ENCODE data around the gene UPK3A. TPM values are rescaled to one million over a fixed set of nuclear protein-coding genes. Genes with fewer than 3 reads are reported as not detected.

The UPK3A gene
- total RNA-seq, 2 experiments from 2014 or later: not detected

- Mint-ChIP-seq H3K27ac (no peak overlapping the region), H3K36me3 (ENCODE audit: low read depth) (peaks cover 25% of the 10 kb centered on the region)
These were observed 47.3 kb downstream of the UPK3A start for GRCh38 chr22:45332001-45332400.

GRCh38 chr22:45334068-45334467 lies 49.3 kb downstream of the UPK3A start:
- Mint-ChIP-seq H3K27me3 (ENCODE audit: low read depth) (no peaks in the 10 kb centered on the region), H3K27ac (no peak overlapping the region), H3K9me3 (no peaks in the 10 kb centered on the region), H3K36me3 (ENCODE audit: low read depth) (peaks cover 25% of the 10 kb centered on the region), H3K4me1 (ENCODE audit: low read depth) (peaks cover 14% of the 10 kb centered on the region), H3K4me3 (no peak overlapping the region)
- DNase-seq: no peak
- CTCF ChIA-PET: interaction anchor here (0.9 to 1.0 kb wide), 2 partner anchors 10 to 99 kb away, joined by 3 read pairs; no protein-coding TSS in a partner anchor
- intact Hi-C loops (cut with micrococcal nuclease): no loop called here

More at GRCh38 chr22:45332001-45332400, 47.3 kb downstream of the UPK3A start:
- Mint-ChIP-seq H3K27me3 (ENCODE audit: low read depth) (no peaks in the 10 kb centered on the region), H3K4me1 (ENCODE audit: low read depth) (peaks cover 16% of the 10 kb centered on the region), H3K4me3 (no peak overlapping the region), H3K9me3 (no peaks in the 10 kb centered on the region)
- no peak for DNase-seq
- CTCF ChIA-PET: no interaction called here
- intact Hi-C loops (cut with micrococcal nuclease): no loop called here

- CTCF ChIA-PET: interaction anchor here (1.0 kb wide), 1 partner anchor 11 kb away, joined by 3 read pairs; no protein-coding TSS in a partner anchor
- Mint-ChIP-seq H3K27me3 (ENCODE audit: low read depth) (no peaks in the 10 kb centered on the region), H3K36me3 (ENCODE audit: low read depth) (peaks cover 24% of the 10 kb centered on the region), H3K4me3 (no peak overlapping the region), H3K27ac (no peak overlapping the region), H3K4me1 (ENCODE audit: low read depth) (peaks cover 12% of the 10 kb centered on the region), H3K9me3 (no peaks in the 10 kb centered on the region)
- DNase-seq: no peak
- intact Hi-C loops (cut with micrococcal nuclease): no loop called here
These were observed 49.8 kb downstream of the UPK3A start for GRCh38 chr22:45334528-45334927.

GRCh38 chr22:45335021-45335818 lies 50.5 kb downstream of the UPK3A start:
- Mint-ChIP-seq H3K9me3 (no peaks in the 10 kb centered on the region), H3K4me1 (ENCODE audit: low read depth) (peaks cover 13% of the 10 kb centered on the region), H3K4me3 (no peak overlapping the region), H3K27me3 (ENCODE audit: low read depth) (no peaks in the 10 kb centered on the region), H3K27ac (no peak overlapping the region), H3K36me3 (ENCODE audit: low read depth) (peaks cover 31% of the 10 kb centered on the region)
- no peak for DNase-seq
- intact Hi-C loops (cut with micrococcal nuclease): no loop called here
- CTCF ChIA-PET: interaction anchor here (1.0 kb wide), 1 partner anchor 12 kb away, joined by 3 read pairs; no protein-coding TSS in a partner anchor

- no peaks in the 10 kb centered on the region for H3K9me3 Mint-ChIP-seq
- CTCF ChIA-PET: no interaction called here
- peaks cover 21% of the 10 kb centered on the region for H3K4me1 Mint-ChIP-seq (ENCODE audit: low read depth)
- no peaks in the 10 kb centered on the region for H3K27me3 Mint-ChIP-seq (ENCODE audit: low read depth)
- no peak overlapping the region for H3K4me3 Mint-ChIP-seq
- no peak for DNase-seq
- H3K36me3 Mint-ChIP-seq (ENCODE audit: low read depth): peaks cover 34% of the 10 kb centered on the region
- intact Hi-C loops (cut with micrococcal nuclease): no loop called here
- H3K27ac Mint-ChIP-seq: no peak overlapping the region
These were observed 51.2 kb downstream of the UPK3A start for GRCh38 chr22:45335854-45336522.

- intact Hi-C loops (cut with micrococcal nuclease): no loop called here
- H3K4me3 Mint-ChIP-seq: no peak overlapping the region
- DNase-seq: no peak
- no peaks in the 10 kb centered on the region for H3K27me3 Mint-ChIP-seq (ENCODE audit: low read depth)
- no peaks in the 10 kb centered on the region for H3K9me3 Mint-ChIP-seq
- peaks cover 29% of the 10 kb centered on the region for H3K4me1 Mint-ChIP-seq (ENCODE audit: low read depth)
- H3K36me3 Mint-ChIP-seq (ENCODE audit: low read depth): peaks cover 40% of the 10 kb centered on the region
- CTCF ChIA-PET: no interaction called here
- peak overlapping the region; percentile 6 for H3K27ac Mint-ChIP-seq
These were observed 52.3 kb downstream of the UPK3A start for GRCh38 chr22:45336971-45337431.

- Mint-ChIP-seq H3K36me3 (ENCODE audit: low read depth) (peaks cover 40% of the 10 kb centered on the region), H3K27me3 (ENCODE audit: low read depth) (no peaks in the 10 kb centered on the region), H3K4me3 (no peak overlapping the region), H3K9me3 (no peaks in the 10 kb centered on the region), H3K4me1 (ENCODE audit: low read depth) (peaks cover 29% of the 10 kb centered on the region), H3K27ac (peak overlapping the region; percentile 6)
- no peak for DNase-seq
- CTCF ChIA-PET: no interaction called here
- intact Hi-C loops (cut with micrococcal nuclease): no loop called here
These were observed 52.8 kb downstream of the UPK3A start for GRCh38 chr22:45337536-45337935.

GRCh38 chr22:45338795-45339194 lies 54.0 kb downstream of the UPK3A start:
- no peak overlapping the region for H3K27ac Mint-ChIP-seq
- H3K4me3 Mint-ChIP-seq: no peak overlapping the region
- no peaks in the 10 kb centered on the region for H3K9me3 Mint-ChIP-seq
- peaks cover 43% of the 10 kb centered on the region for H3K36me3 Mint-ChIP-seq (ENCODE audit: low read depth)
- intact Hi-C loops (cut with micrococcal nuclease): no loop called here
- DNase-seq: no peak
- H3K4me1 Mint-ChIP-seq (ENCODE audit: low read depth): peaks cover 31% of the 10 kb centered on the region
- H3K27me3 Mint-ChIP-seq (ENCODE audit: low read depth): no peaks in the 10 kb centered on the region
- CTCF ChIA-PET: no interaction called here

- peaks cover 34% of the 10 kb centered on the region for H3K4me1 Mint-ChIP-seq (ENCODE audit: low read depth)
- peaks cover 35% of the 10 kb centered on the region for H3K36me3 Mint-ChIP-seq (ENCODE audit: low read depth)
- H3K9me3 Mint-ChIP-seq: no peaks in the 10 kb centered on the region
- CTCF ChIA-PET: interaction anchor here (0.6 kb wide), 1 partner anchor 232 kb away, joined by 3 read pairs; no protein-coding TSS in a partner anchor
- intact Hi-C loops (cut with micrococcal nuclease): no loop called here
- DNase-seq: no peak
- H3K27ac Mint-ChIP-seq: no peak overlapping the region
- no peak overlapping the region for H3K4me3 Mint-ChIP-seq
- H3K27me3 Mint-ChIP-seq (ENCODE audit: low read depth): no peaks in the 10 kb centered on the region
These were observed 55.6 kb downstream of the UPK3A start for GRCh38 chr22:45340323-45340722.

GRCh38 chr22:45341498-45341897 lies 56.7 kb downstream of the UPK3A start:
- H3K27me3 Mint-ChIP-seq (ENCODE audit: low read depth): no peaks in the 10 kb centered on the region
- peaks cover 31% of the 10 kb centered on the region for H3K36me3 Mint-ChIP-seq (ENCODE audit: low read depth)
- peak overlapping the region; percentile 69 for H3K27ac Mint-ChIP-seq
- no peaks in the 10 kb centered on the region for H3K9me3 Mint-ChIP-seq
- peak; percentile 79 for DNase-seq
- CTCF ChIA-PET: interaction anchor here (0.6 to 0.7 kb wide), 2 partner anchors 22 to 39 kb away, joined by 4 read pairs; no protein-coding TSS in a partner anchor
- H3K4me3 Mint-ChIP-seq: no peak overlapping the region
- intact Hi-C loops (cut with micrococcal nuclease): loop anchor here (1.0 kb wide), 1 partner anchor 23 kb away; no protein-coding TSS in a partner anchor
- H3K4me1 Mint-ChIP-seq (ENCODE audit: low read depth): peaks cover 28% of the 10 kb centered on the region

GRCh38 chr22:45343143-45343542 lies 58.4 kb downstream of the UPK3A start:
- Mint-ChIP-seq H3K27ac (no peak overlapping the region), H3K4me3 (no peak overlapping the region), H3K4me1 (ENCODE audit: low read depth) (peaks cover 22% of the 10 kb centered on the region), H3K27me3 (ENCODE audit: low read depth) (no peaks in the 10 kb centered on the region), H3K36me3 (ENCODE audit: low read depth) (peaks cover 24% of the 10 kb centered on the region), H3K9me3 (no peaks in the 10 kb centered on the region)
- intact Hi-C loops (cut with micrococcal nuclease): no loop called here
- DNase-seq: no peak
- CTCF ChIA-PET: no interaction called here

GRCh38 chr22:45344334-45344733 lies 59.6 kb downstream of the UPK3A start:
- H3K27me3 Mint-ChIP-seq (ENCODE audit: low read depth): no peaks in the 10 kb centered on the region
- intact Hi-C loops (cut with micrococcal nuclease): no loop called here
- no peak for DNase-seq
- no peaks in the 10 kb centered on the region for H3K9me3 Mint-ChIP-seq
- CTCF ChIA-PET: no interaction called here
- peaks cover 22% of the 10 kb centered on the region for H3K4me1 Mint-ChIP-seq (ENCODE audit: low read depth)
- peaks cover 24% of the 10 kb centered on the region for H3K36me3 Mint-ChIP-seq (ENCODE audit: low read depth)
- H3K4me3 Mint-ChIP-seq: no peak overlapping the region
- no peak overlapping the region for H3K27ac Mint-ChIP-seq

All from activated naive CD4-positive, alpha-beta T cell treated with anti-CD3 and anti-CD28 coated beads for 36 hours (primary cell).